PC-3 (cell line): ENCODE results near the gene LCE1D. TPM values are rescaled to one million over a fixed set of nuclear protein-coding genes. Genes with fewer than 3 reads are reported as not detected.

Source experiments
- ATAC-seq: fragments of 200-7000 bp; cut with Tn5 transposase; 2 replicates; pipeline ENCODE4 v1.9.1; 2020; ENCODE audit warnings: mild to moderate bottlenecking, moderate library complexity
- BruUV-seq: library from RNA; stranded (reverse); fragments of 400-500 nt; replicated peaks from 2 replicates; lab custom pipeline; 2021; lab: Mats Ljungman, UMichigan
- CTCF ChIA-PET: fragments of 300-600 bp; sonication (Branson Sonifier 250); formaldehyde crosslinking; loops from one replicate; lab custom pipeline; 2022; ENCODE audit warnings: antibody characterized with exemption; lab: Charles Lee
- POLR2A ChIA-PET: fragments of 300-600 bp; sonication (Branson Sonifier 250); formaldehyde crosslinking; loops from one replicate; lab custom pipeline; 2022; ENCODE audit warnings: antibody characterized with exemption; ENCODE audit not compliant: unreplicated experiment; lab: Charles Lee
- DNase-seq: peaks from one replicate; pipeline ENCODE4 v3.0.0-alpha.2; 2015
- H2AFZ ChIP-seq: fragments of 300-600 bp; sonication (generic); 2 replicates; pipeline ENCODE4 v1.6.0; 2016; ENCODE audit warnings: antibody characterized with exemption, low read length
- H3F3A ChIP-seq: fragments of 300-600 bp; sonication (generic); one replicate; pipeline ENCODE4 v1.6.0; 2017; ENCODE audit warnings: antibody characterized with exemption, low read length, control low read depth, mild to moderate bottlenecking; ENCODE audit not compliant: unreplicated experiment
- H3K27ac ChIP-seq: fragments of 300-600 bp; sonication (generic); 2 replicates; pipeline ENCODE4 v1.5.1; 2016; ENCODE audit warnings: mild to moderate bottlenecking, low read length
- H3K27me3 ChIP-seq: fragments of 300-600 bp; sonication (generic); 2 replicates; pipeline ENCODE4 v1.6.1; 2016; ENCODE audit warnings: low read length, mixed read lengths
- H3K36me3 ChIP-seq: fragments of 300-600 bp; sonication (generic); 2 replicates; pipeline ENCODE4 v1.6.1; 2016; ENCODE audit warnings: low read depth, mixed run types, low read length, mixed read lengths
- H3K4me1 ChIP-seq: fragments of 300-600 bp; sonication (generic); 2 replicates; pipeline ENCODE4 v1.5.1; 2016; ENCODE audit warnings: low read length; ENCODE audit not compliant: insufficient read depth
- H3K4me2 ChIP-seq: fragments of 300-600 bp; sonication (generic); 2 replicates; pipeline ENCODE4 v1.6.0; 2016; ENCODE audit warnings: low read length
- H3K4me3 ChIP-seq: fragments of 300-600 bp; sonication (generic); 2 replicates; pipeline ENCODE4 v1.5.1; 2016; ENCODE audit warnings: mild to moderate bottlenecking, low read length, mixed read lengths
- H3K79me2 ChIP-seq: fragments of 300-600 bp; sonication (generic); 2 replicates; pipeline ENCODE4 v1.6.1; 2017; ENCODE audit warnings: low read length, mixed read lengths
- H3K9ac ChIP-seq: fragments of 300-600 bp; sonication (generic); 2 replicates; pipeline ENCODE4 v1.6.0; 2016; ENCODE audit warnings: mild to moderate bottlenecking, low read length
- H3K9me2 ChIP-seq: fragments of 300-600 bp; sonication (generic); replicated peaks from 2 replicates; pipeline ENCODE4 v1.6.1; 2016; ENCODE audit warnings: mixed run types, low read length, mixed read lengths
- H3K9me3 ChIP-seq: fragments of 300-600 bp; sonication (generic); 2 replicates; pipeline ENCODE4 v1.6.1; 2016; ENCODE audit warnings: low read length, mixed read lengths
- H4K20me1 ChIP-seq: fragments of 300-600 bp; sonication (generic); 2 replicates; pipeline ENCODE4 v1.6.1; 2016; ENCODE audit warnings: low read length, mixed read lengths
- EZH2 ChIP-seq: fragments of 300-600 bp; sonication (generic); IDR thresholded peaks from one replicate; pipeline ENCODE4 v1.6.1; 2017; ENCODE audit warnings: antibody characterized with exemption, mild to moderate bottlenecking, low read length; ENCODE audit not compliant: unreplicated experiment
- EZH2phosphoT487 ChIP-seq: fragments of 300-600 bp; sonication (generic); IDR thresholded peaks from 2 replicates; pipeline ENCODE4 v1.6.1; 2018; ENCODE audit warnings: mild to moderate bottlenecking, antibody characterized with exemption, low read length, borderline replicate concordance
- intact Hi-C: fragments of 100-400 bp; cut with micrococcal nuclease; formaldehyde crosslinking; loops from 2 replicates; pipeline ENCODE4 v1.9.0; 2023
- total RNA-seq: library from RNA; depleted of rRNA; stranded (reverse); fragments of >200 nt; gene quantifications from 2 replicates; pipeline ENCODE4 v1.2.3, GENCODE V29; 2014
- TF ChIP-seq, protein P1 (sequence below): fragments of 300-600 bp; sonication (generic); conservative IDR thresholded peaks from 2 replicates; pipeline ENCODE4 v1.5.1; 2017; ENCODE audit warnings: antibody characterized with exemption, low read depth, mild to moderate bottlenecking, low read length

Gene LCE1D
- total RNA-seq, 1 experiment from 2014 or later: not detected

DNA sequence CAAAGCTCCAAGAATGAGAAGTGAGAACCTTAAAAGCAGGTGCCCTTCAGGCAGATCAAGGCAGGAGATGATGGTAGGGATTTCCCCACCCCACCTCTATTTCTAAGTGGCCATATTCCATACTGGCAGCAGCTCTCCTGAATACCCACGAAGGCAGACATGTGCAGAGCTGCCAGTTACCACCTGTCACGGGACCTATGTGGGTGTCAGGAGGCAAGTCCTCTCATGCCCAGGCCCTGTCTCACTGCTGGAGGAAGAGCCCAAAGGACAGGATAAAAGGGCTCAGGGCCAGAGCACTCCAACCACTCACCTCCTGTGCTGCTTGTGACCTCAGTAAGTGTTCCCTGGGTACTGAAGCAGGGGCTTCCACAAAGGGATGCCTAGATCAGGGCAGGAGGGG is 14.5 kb downstream of the LCE1D start:
- Histone ChIP-seq H3K27me3 (peaks cover 36% of the 10 kb centered on the region), H3K4me1 (no peaks in the 10 kb centered on the region), H3K79me2 (no peaks in the 10 kb centered on the region), H3K9me2 (no peaks in the 10 kb centered on the region), H3K4me3 (no peak overlapping the region), H3K9ac (no peak overlapping the region), H3K36me3 (no peaks in the 10 kb centered on the region), H4K20me1 (no peaks in the 10 kb centered on the region), H3K4me2 (no peak overlapping the region), H2AFZ (no peak overlapping the region), H3K27ac (no peak overlapping the region), H3F3A (no peaks in the 10 kb centered on the region), H3K9me3 (no peaks in the 10 kb centered on the region)
- BruUV-seq: no TSS peak
- intact Hi-C loops: no loop called here
- ATAC-seq: no peak
- no peak for TF ChIP-seq EZH2phosphoT487
- TF ChIP-seq, protein P1, sequence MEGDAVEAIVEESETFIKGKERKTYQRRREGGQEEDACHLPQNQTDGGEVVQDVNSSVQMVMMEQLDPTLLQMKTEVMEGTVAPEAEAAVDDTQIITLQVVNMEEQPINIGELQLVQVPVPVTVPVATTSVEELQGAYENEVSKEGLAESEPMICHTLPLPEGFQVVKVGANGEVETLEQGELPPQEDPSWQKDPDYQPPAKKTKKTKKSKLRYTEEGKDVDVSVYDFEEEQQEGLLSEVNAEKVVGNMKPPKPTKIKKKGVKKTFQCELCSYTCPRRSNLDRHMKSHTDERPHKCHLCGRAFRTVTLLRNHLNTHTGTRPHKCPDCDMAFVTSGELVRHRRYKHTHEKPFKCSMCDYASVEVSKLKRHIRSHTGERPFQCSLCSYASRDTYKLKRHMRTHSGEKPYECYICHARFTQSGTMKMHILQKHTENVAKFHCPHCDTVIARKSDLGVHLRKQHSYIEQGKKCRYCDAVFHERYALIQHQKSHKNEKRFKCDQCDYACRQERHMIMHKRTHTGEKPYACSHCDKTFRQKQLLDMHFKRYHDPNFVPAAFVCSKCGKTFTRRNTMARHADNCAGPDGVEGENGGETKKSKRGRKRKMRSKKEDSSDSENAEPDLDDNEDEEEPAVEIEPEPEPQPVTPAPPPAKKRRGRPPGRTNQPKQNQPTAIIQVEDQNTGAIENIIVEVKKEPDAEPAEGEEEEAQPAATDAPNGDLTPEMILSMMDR: no peak
- ChIA-PET POLR2A (no interaction called here), CTCF (no interaction called here)
- DNase-seq: no peak

DNA sequence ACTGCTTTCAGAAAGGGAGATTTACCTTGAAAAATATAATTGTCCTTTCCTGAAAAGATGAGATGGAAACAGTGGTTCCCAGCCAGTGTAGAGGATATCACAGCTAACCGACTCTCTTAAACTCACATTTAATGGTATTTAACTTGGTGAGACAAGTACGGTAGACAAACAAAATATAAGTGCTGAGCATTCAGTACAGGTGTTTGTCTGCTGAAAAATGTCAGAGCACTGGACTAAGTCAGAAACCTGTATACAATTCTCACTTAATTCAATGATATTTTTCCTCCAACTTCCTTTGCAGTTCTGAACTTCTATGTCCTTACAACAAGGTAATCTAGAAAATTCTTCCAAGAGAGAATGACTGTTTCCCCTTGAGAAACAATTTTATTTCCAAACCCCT is 15.2 kb downstream of the LCE1D start, which contains the start of gene LCE1B:
Gene LCE1B (plus strand): TSS at position 301 of the 400 bp plus-strand sequence. CDS start 476 bp downstream, outside the sequence.
- Histone ChIP-seq H2AFZ (no peak within 1 kb of the TSS), H3K9ac (no peak within 1 kb of the TSS), H3K27ac (no peak within 1 kb of the TSS), H3K4me3 (no peak within 1 kb of the TSS), H3K36me3 (no peaks in the 10 kb centered on the region), H3K4me1 (no peaks in the 10 kb centered on the region), H4K20me1 (no peaks in the 10 kb centered on the region), H3K27me3 (peaks cover 36% of the 10 kb centered on the region), H3K9me2 (no peaks in the 10 kb centered on the region), H3K79me2 (no peaks in the 10 kb centered on the region), H3K9me3 (no peaks in the 10 kb centered on the region), H3K4me2 (no peak within 1 kb of the TSS), H3F3A (no peaks in the 10 kb centered on the region)
- BruUV-seq: no TSS peak
- ATAC-seq: no peak
- intact Hi-C loops: no loop called here
- TF ChIP-seq EZH2phosphoT487: no peak
- TF ChIP-seq, protein P1: no peak
- TF ChIP-seq EZH2: no peak
- POLR2A ChIA-PET: interaction anchor here (0.7 kb wide), 1 partner anchor 154 kb away, joined by 4 read pairs; no protein-coding TSS in a partner anchor
- CTCF ChIA-PET: no interaction called here
- no peak for DNase-seq

DNA sequence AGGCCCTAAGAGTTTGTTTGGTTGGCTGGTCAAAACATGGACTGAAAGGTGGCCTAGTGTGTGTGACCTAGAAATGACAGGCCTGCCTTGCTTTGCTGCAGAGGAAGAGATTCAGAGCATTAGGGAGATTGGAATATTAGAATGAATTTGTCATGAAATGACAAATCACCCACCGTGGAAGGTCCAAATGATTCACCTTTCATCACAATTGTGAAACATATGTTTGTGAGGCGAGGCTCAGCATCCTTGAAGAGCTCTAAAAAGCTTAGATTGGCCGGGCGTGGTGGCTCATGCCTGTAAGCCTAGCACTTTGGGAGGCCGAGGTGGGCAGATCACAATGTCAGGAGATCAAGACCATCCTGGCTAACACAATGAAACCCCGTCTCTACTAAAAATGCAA is 20.8 kb downstream of the LCE1D start:
- H4K20me1 ChIP-seq: no peaks in the 10 kb centered on the region
- TF ChIP-seq EZH2phosphoT487 (no peak), EZH2 (no peak)
- TF ChIP-seq, protein P1: no peak
- no peaks in the 10 kb centered on the region for H3K79me2 ChIP-seq
- H3K9me2 ChIP-seq: no peaks in the 10 kb centered on the region
- intact Hi-C loops: no loop called here
- no peaks in the 10 kb centered on the region for H3K36me3 ChIP-seq
- POLR2A ChIA-PET: no interaction called here
- no peak overlapping the region for H2AFZ ChIP-seq
- no peaks in the 10 kb centered on the region for H3F3A ChIP-seq
- no peaks in the 10 kb centered on the region for H3K9me3 ChIP-seq
- BruUV-seq: no TSS peak
- no peak for ATAC-seq
- peak; percentile 29 for DNase-seq
- no peak overlapping the region for H3K4me2 ChIP-seq
- H3K27me3 ChIP-seq: peaks cover 21% of the 10 kb centered on the region
- no peak overlapping the region for H3K4me3 ChIP-seq
- H3K27ac ChIP-seq: no peak overlapping the region
- H3K9ac ChIP-seq: no peak overlapping the region
- CTCF ChIA-PET: no interaction called here
- H3K4me1 ChIP-seq: no peaks in the 10 kb centered on the region
